SW 1271 (cell line): ENCODE measurements around the gene CBFA2T3.

Experiments
- DNase-seq, 2 experiments: peaks; one replicate each; lab custom pipeline; 2025; lab: John Stamatoyannopoulos, UW

The CBFA2T3 gene

DNA sequence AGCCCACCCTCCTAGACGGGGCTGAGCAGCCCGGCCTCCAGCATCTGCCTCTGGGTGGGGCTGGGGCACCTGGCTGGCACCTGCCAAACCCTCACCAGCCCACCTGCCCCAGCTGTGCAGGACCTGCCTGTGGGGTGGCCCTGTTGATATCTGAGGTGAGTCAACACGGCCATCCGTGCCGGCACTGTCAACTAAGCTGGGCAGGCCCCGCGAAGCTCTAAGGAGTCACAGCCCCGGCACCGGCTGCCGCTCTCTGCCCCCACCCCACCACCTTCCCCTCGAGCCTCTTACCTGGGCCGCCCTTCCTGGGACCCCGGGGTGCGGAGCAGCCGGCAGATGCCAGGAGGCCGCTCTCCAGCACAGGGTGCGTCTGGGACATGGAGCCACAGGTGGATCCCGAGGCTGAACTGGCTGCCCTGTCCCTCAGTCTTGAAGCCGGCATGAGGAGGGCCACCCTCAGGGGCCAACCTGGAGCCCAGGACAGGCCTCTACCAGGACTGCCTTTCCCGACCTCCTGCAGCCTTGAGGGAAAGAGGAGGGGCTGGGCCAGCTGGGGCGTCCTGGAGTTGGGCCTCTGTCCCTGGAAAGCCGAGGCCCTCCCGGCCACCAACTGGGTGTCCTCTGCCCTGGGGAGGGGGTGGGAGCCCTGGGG is 515 bp downstream of the CBFA2T3 start:
- DNase-seq = no peak

DNA sequence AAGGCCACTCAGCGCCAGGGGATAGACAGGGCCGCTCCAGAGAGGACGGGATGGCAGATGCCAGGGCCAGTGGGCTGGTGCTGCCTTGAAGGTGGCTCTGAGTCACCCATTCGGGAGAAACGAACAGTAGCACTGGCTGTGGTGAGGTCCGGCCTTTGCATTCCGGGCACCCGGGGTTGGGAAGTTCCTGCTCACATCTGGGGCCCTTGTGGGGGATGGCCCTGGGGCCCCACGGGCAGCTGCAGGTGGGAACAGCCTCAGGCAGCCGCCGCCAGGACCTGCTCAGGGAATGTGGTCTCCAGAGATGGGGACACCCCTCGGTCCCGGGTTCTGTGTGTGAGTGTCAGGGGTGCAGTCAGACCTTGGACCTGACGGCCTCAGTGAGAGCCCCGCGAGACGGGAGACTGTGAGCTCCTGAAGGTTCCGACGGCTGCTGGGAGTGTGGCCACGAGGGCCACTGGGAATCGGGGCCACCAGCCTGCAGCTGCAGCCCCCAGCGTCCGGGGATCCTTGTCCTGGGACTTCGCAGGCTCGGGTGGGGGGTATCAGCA is 1.4 kb downstream of the CBFA2T3 start:
- no peak for DNase-seq

DNA sequence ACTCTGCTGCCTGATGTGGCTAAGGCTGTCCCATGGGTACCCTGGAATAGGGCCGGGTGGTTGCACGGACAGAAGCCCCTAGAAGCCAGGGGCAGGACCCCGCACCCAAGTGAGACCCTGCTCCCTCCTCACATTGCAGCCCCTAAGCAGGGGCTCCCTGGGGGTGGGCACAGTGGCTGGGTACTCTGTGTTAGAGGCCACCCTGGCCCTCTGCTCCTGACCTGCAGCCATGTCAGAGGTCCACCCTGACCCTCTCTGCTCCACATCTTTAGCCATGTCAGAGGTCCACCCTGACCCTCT is 2.1 kb downstream of the CBFA2T3 start:
- DNase-seq = no peak

DNA sequence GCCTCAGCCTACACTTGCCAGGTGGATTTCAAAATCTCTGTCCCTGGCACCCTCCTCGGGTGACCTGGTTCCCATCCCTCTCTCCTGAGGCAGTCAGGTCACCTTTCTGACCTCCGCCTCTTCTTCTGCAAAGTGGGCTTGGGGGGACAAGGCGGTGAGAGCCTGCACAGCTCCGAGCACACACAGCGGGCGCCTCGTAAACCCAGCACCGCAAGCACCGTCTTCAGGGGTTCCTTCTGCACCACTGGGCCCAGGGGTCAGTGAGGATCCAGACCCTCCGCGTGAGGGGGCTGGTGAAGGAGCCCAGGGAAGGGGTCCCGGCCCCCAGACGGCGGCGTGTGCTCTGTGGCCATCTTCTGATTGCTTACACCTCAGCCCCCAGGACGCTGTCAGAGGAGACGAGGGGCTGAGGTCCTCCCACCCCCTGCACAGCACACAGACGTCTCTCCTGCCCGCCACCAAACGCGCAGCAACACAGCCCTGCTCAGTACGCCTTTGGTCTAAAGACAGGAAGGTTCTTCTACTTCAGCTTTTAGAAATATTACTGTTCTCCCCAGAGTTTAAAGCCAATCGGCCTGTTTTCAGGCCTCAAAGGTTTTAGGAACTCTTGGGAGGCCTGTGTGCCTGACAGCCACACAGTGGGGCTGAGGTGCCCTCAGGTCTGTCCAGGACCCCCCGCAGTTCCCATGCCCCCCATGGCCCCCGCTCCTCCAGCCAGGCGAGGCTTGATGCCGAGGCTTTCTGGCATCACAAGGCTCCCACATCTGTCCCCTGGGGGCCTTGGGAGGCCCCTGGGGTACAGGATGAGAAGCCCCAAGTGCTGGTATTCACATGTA is 2.7 kb downstream of the CBFA2T3 start:
- DNase-seq = no peak

DNA sequence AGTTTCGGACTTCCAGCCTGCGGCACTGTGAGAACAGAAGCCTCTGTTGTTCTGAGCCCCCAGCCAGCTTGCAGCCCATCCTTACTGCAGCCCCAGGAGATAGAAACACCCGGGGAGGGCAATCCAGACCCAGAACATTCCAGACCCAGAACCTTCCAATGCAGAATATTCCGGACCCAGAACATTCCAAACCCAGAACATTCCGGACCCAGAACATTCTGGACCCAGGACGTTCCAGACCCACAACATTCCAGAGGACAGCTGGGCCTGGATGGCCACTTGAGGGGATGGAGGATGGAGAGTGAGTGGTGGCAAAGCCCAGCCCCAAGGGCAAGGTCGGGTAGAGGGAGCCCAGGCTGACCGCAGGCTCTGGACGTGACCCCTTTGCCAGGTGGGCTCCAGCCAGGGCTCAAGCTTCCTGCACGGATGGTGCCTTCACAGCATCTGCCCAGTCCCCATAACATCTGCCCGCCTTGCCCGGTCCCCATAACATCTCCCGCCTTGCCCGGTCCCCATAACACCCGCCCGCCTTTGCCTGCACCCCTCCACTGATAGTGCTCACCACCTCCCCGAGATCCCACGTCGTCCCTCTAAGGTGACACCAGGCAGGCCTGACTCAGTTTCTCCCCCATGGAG is 3.5 kb downstream of the CBFA2T3 start:
- no peak for DNase-seq

DNA sequence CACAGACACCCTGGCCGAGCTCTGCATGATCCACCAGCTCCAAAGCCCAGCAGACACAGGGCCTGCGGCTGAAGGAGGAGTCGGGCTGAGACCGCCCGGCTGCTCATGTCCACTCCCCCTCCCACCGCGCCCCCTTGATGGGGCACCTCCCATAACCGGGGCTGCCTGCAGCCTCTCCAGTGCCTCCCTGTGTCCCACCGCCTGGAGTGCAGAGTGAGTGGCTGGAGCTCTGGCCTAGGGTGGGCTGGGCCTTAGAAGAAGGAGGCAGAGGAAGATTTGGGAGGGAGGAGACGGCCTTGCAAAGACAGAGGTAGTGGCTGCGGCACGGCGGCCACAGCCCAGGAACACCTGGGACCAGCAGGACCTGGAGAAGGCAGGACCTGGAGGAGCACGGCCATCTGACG is 4.0 kb downstream of the CBFA2T3 start:
- DNase-seq = no peak

DNA sequence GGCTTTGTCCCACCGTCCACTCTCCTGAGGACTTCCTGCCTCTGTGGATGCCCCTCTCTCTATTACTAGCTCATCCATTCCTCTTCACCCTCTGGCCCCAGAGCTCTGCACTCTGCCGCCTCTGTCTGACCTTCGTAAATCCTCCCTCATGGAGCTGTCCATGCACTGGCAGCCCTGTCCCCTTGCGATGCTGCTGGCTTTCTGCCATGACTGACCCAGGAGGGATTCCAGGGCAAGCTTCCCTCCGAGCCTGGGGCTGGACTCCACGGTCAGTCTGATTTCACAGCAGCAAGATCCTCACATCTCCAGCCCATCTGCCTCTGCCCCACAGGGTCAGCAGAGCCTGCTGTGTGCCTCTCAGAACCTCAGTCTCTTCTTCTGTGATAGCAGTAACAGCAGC is 4.7 kb downstream of the CBFA2T3 start:
- no peak for DNase-seq

DNA sequence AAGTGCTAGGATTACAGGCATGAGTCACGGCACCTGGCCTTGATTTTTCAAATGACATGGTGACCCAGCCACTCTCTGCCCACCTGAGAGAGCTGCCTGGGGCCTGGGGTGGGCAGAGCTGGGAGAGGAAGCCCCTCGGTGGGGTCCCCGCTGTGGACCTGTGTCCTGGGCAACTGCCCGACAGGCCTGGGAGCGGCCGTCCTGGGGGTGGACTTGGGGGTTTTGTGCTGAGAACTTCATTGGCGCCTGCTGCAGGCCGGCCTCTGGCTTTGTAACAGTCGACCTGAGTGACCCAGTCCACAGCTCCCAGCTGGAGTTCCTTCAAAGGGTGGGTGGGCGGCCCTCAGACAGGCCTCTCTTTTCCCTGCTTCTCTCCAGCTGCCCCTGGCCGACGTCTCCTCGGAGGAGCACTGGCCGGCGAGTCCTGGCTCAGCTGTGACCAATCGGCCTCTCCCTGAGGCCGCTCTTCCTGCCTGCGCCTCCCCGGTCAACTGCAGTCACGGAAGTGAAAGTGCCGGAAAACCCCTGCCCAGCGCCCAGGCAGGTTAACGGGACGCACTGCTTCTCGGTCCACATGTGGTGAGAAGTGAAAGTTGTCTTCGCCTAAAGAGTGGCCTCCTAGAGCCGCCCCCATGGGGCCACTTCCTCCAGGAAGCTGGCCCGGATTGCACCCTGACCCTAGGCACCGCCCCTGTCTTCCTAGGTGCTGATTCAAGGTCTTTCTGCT is 5.5 kb downstream of the CBFA2T3 start:
- DNase-seq = no peak

DNA sequence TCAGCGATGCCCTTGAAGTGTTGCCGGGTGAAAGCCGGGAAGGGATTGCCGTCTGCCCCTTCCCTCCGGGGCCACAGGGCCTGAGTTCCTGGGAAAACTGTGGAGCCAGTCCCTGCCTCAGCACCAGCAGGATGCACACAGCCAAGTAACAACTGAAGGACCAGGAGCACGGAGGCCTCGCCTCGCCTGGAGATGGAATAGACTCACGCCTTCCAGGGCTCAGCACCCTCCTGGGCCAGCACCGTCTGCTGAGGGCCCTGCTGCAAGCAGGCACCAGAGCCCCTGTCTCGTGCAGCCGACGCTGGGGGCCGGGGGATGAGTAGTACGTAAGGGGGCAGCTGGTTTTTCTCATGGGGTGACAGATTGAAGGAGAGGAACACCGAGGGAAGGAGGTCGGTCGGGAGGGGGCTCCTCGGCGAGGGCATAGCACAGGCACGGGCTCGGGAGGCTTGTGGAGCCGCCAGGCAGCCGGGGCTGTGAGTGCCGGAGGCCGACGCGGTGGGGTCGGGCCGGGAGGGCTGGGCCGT is 6.4 kb downstream of the CBFA2T3 start:
- no peak for DNase-seq

DNA sequence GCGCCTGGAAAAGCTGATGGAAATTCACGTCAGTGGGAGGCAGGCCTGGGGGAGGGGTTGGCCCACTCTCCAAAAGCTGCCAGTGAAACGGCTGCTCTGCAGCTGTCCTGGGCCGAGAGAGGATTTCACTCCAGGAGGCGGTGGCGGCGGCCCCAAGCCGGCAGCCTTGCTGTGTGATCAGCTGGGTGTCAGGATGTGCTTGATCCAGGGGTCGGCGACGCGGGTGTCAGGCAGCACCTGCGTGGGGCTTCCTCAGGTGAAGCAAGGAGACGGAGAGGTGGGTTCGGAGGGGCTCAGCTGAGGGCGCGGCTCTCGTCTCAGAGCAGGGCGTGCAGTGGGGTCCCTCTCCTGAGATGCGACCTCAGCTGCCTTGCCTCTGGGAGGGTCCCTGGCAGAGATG is 7.0 kb downstream of the CBFA2T3 start:
- DNase-seq = no peak

DNA sequence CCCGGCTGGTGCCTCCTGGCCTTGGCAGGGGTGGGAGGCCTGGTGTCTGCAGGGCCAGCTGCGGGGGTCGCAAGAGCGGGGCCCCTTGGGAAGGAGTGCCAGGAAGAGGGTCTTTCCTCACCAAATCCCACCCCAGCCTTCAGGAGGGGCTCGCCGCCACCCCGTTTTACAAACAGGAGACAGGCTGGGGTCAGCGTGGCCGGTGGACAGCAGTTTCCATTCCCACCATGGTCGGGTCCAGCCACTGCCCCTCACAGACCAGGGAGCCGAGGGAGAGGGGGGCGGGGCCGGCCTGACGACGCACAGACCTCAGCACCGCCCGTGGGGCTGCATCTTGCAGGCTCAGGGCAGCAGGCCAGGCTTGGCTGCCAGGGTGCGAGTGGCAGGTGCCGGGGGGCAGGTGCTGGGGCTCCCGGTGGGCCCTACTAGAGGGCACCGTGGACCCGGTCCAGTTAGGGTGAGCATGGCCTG is 7.6 kb downstream of the CBFA2T3 start:
- DNase-seq = no peak

DNA sequence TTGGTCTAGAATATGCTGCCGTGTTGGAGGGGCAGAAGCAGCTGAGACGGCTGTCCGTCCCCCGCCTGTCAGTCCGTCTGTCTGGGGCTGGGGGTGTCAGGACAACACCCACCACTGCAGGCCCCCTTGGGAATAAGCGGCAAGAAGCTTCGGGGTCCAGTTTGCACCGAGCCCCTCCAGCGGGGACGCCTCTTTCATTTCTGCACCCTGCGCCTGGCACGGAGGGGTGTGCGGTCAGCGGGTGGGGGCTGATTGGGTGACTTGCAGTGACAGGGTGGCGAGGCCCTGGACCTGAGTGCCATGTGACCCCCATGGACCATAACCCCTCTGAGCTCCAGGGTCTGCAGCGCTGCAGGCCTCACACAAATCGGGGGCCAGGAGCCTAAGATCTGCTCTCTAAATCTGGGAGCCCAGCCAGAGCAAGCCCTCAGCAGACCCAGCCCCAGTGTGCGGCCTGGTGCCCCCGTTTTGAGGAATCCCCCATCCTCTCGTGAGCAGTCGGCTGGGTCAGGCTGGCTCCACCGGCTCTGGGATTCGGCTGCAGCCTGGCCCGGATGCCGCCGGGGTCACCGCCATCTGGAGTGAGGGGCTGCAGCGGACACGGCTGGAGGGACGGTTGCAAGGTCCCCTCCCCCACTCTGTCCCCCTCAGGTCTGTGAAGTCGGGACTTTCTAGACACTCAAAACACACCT is 8.3 kb downstream of the CBFA2T3 start:
- no peak for DNase-seq

DNA sequence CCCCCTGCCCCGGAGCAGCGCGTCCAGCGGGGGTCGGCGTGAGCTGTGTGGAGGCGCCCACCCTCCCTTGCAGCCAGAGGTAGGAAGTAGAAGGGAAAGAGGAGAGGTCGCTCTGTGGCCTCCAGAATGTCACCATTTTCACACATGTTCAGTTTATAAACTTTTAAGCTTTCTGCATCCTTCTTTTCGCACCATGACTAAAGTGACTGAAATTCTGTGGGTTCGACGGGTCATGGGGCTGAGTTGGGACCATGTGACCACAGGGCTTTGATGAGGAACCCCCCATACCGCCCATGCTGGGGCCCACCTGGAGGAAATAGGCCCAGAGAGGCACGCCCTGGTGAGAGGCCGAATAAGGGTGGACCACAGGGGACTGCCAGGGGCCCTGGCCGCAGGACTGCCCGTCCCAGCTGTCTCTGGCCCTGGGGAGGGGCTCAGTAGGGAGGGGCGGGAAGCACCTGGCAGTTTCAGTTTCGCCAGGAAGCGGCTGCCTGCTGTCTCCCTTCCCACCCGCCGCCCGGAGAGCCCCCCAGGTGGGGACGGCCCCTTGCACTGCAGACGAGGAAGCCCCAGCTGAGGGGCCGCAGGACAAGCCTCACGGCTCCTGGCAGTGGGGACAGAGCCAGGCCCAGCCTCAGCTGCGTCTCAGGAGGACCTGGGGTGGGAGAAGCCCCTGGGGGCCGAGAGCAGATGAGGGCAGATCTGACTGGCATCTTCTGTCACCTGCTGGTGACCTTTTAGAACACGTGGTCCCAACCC is 9.0 kb downstream of the CBFA2T3 start:
- no peak for DNase-seq

DNA sequence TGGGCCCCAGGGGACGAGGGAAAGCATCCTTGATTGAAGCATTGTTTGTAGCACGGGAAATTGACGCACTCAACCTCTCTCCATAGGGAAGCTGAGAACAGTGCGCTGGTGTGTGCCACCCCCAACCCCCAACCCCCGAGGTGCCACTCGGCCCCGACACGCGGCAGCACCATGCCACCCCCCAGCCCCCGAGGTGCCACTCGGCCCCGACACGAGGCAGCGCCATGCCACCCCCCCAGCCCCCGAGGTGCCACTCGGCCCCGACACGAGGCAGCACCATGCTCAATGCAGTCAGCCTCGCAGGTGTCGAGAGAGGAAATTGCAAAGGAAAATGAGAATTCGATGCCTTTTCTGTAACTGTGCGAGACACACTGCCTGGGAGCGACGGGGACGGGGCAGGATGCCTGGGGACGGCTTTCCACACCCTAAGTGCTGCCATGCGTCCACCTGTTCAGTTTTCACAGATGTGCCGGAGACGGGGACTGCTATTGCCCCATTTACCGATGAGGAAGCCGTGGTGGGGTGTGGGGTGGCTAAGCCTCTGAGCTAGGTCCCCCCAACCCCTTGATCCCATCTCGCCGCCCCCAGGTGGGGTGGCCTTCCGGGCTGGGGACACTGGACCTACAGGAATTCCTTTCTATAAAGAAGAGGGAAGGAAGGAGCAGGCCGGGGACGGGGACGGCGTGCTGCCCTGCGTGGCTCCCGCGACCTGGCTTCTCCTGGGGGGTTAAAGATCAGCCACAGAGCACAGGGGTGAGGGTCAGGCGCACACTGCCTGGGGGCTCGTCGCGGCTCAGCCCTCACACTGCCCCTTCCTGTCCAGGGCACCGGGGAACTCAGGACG is 9.8 kb downstream of the CBFA2T3 start:
- no peak for DNase-seq

DNA sequence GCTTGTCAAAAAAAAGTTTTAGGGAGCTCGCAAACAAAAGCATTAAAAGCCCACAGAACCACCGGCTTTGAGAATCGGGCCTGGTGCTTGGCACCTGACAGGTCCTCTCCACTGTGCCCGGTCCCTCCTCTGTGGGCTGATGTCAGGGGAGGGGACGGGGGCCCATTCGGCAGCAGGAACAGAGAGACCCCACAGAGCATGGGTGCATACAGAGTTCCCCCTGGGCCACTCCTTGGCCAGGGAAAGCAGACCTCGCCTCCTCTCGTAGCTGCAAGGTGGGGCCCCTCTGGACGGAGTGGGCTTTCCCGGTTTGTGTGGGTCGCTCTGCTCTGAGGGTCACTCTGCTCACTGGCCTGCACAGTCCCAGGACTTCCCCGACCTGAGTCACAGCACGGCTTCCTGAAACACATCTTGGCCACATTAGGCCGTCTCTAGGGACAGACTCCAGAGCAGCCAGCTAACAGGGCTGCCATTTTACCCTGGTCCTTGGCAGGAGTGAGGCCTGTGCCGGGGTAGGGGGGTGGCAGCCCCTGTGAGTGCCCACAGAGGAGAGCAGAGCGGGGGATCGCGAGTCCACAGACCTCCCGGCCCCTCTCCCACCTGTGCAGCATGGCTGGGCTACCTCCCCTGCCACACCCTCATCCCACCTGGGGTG is 11.1 kb downstream of the CBFA2T3 start:
- no peak for DNase-seq

DNA sequence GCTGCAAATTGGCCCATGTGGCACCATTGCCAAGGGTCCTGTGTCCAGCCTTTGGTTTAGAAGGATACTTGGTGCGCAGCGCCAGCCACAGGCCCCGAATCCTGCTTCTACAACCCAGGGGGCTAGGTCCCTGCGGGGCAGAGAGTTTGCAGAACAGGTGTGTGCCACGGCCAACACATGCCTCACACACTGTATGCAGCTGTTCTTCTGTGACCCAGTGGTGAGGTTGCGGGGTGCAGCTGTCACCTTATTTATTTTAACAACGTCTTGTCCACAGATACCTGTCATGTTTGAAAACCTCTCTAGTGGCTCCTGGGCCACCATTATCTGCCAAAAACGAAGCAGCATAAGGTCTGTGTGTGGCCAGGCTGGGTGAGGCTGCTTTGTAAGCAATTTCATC is 11.6 kb downstream of the CBFA2T3 start:
- DNase-seq = no peak

DNA sequence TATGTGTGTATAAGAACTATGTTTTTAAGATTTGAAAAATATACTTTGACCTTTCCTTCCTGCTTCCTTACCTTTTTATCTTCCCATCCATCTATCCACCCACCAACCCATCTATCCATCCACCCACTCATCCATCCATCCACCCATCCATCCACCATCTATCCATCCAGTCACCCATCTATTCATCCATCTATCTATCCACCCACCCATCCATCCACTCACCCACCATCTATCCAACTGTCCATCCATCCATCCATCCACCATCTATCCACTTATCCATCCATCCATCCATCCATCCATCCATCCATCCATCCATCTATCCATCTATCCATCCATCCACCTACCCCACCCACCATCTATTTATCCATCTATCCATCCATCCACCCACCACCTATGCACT is 12.4 kb downstream of the CBFA2T3 start:
- no peak for DNase-seq

DNA sequence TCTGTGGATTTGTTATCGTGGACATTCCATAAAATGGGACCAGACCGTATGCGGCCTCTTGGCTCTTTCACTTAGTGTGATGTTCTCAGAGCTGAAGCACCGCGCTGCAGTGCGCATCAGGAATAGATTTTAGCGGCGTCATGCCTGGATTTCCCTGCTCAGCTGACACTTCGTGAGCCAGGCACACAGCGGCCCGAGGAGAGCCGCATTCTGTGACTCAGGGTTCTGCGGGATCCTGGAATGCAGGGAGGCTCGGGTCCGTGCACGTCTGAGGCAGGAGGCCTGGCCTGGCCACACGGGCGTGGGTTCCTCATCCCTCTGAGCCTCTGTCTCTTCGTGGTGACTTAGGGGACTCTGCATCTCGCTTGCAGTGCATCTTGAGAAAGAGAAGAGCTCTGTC is 13.4 kb downstream of the CBFA2T3 start:
- no peak for DNase-seq

DNA sequence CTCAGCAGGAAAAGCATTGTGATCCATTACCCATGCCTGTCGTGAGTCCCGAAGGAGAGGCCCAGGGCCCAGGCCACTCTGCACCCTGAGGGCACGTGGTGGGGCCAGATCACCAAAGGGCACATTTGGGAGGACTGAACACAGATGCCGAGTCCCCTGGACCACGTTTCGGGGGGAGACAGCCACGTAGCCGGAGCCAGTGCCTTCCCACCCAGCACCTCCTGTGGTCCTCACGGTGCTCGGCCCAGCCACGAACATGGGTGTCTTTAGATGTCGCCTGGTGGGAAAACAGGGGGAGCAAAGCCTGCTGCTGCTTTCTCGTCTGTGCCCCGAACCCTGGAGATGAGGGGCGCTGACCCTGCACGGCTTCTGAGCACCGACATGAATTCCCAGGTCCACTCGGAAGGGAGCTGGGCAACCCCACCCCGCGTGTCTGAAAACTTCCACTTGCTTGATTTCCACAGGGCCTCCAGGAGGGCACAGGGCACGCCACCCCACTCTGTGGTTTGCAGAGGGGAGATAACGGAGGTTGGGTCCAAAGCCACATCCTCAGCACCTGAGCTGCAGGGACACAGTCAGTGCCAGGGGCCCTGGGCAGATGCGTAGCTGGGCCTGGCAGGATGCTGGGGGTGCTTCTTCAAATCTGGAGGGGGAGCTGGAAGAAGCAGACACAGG is 14.4 kb downstream of the CBFA2T3 start:
- DNase-seq = no peak
